Tibial artery (tissue), 4 donors: ENCODE data around the gene ATXN3L.

Experiments
- DNase-seq, 2 donors: peaks; one replicate each; pipeline ENCODE4 v3.0.0-alpha.2; 2019
- H3K27ac ChIP-seq, 2 donors: fragments of 200-600 bp; sonication (generic) in 1 of 2; 1 replicate in 1 of 2; 2 replicates in 1 of 2; pipeline ENCODE4 v1.5.1; 2018 to 2019; ENCODE audit warnings: mild to moderate bottlenecking in 1 of 2
- H3K27me3 ChIP-seq, 2 donors: fragments of 200-600 bp; sonication (generic) in 1 of 2; one replicate each; pipeline versions ENCODE4 v1.5.1 to v1.6.0; 2016 to 2019
- H3K36me3 ChIP-seq, 3 donors: fragments of 200-600 bp; sonication (generic) in 2 of 3; one replicate each; pipeline ENCODE4 v1.5.1; 2016 to 2019; ENCODE audit warnings: mild to moderate bottlenecking in 2 of 3
- H3K4me1 ChIP-seq, 4 donors: fragments of 200-600 bp; sonication (generic) in 2 of 4; 1 replicate in 3 of 4; 2 replicates in 1 of 4; pipeline ENCODE4 v1.5.1; 2016 to 2019
- H3K4me3 ChIP-seq, 2 donors: fragments of 200-600 bp; sonication (generic) in 1 of 2; 1 replicate in 1 of 2; 2 replicates in 1 of 2; pipeline ENCODE4 v1.5.1; 2018 to 2019; ENCODE audit warnings: mild to moderate bottlenecking in 2 of 2
- H3K9me3 ChIP-seq, 3 donors: fragments of 200-600 bp; sonication (generic) in 1 of 3; one replicate each; pipeline ENCODE4 v1.5.1; 2016 to 2019
- intact Hi-C: fragments of 100-400 bp; cut with DNase I; formaldehyde crosslinking; loops from one replicate; pipeline ENCODE4 v1.15.0; 2023; ENCODE audit warnings: low total_unique reads
- TF ChIP-seq, protein P1 (sequence below), 2 experiments: fragments of 200-600 bp in 1 of 2; fragments of 450-650 bp in 1 of 2; IDR thresholded peaks; one replicate each; pipeline ENCODE4 v1.5.1; 2017 to 2019; ENCODE audit warnings: antibody characterized with exemption in 2 of 2, mild to moderate bottlenecking in 1 of 2, moderate library complexity in 1 of 2

Gene ATXN3L

DNA sequence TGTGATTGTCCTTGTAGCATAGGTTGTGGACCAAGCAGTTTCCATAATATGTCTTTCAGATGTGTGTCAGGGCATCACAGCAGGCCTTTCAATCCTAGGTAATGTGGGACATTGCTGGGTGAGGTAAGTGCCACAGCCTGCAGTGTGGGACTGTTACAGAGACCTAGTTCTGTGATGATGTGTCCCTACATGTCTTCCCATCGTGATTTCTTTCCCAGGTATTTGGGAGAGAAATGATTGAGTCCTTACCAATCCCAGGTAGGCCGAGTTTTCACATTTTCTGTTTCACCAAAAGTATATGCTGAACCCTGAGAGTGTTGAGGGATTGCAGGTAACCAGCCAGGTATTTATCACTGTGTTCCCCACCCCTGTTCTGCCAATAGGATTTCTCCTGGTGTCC lies 10.6 kb upstream of the ATXN3L start:
- intact Hi-C loops, result no loop called here
- Histone ChIP-seq H3K36me3 (no peaks in the 10 kb centered on the region), H3K4me1 (no peaks in the 10 kb centered on the region), H3K27me3 (no peaks in the 10 kb centered on the region), H3K27ac (no peak overlapping the region), H3K4me3 (no peak overlapping the region), H3K9me3 (no peaks in the 10 kb centered on the region)
- TF ChIP-seq, protein P1, sequence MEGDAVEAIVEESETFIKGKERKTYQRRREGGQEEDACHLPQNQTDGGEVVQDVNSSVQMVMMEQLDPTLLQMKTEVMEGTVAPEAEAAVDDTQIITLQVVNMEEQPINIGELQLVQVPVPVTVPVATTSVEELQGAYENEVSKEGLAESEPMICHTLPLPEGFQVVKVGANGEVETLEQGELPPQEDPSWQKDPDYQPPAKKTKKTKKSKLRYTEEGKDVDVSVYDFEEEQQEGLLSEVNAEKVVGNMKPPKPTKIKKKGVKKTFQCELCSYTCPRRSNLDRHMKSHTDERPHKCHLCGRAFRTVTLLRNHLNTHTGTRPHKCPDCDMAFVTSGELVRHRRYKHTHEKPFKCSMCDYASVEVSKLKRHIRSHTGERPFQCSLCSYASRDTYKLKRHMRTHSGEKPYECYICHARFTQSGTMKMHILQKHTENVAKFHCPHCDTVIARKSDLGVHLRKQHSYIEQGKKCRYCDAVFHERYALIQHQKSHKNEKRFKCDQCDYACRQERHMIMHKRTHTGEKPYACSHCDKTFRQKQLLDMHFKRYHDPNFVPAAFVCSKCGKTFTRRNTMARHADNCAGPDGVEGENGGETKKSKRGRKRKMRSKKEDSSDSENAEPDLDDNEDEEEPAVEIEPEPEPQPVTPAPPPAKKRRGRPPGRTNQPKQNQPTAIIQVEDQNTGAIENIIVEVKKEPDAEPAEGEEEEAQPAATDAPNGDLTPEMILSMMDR (IDR thresholded peaks at IDR 0.05), result no peak
- no peak for DNase-seq

DNA sequence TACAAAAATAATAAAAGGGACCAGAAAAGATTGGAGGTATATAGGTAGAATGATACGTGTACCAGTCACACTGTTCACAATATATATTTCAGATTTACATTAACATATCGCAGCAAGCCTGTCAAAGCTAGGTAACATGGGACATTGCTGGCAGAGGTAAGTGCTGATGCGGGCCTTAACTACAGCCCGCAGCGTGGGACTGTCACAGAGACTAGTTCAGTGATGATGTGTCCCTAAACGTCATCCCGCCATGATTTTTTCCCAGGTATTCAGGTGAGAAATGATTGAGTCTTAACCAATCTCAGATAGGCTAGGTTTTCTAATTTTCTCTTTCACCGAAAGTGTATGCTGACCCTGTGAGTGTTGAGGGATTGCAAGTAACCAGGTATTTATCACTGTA lies 7.8 kb upstream of the ATXN3L start:
- no peaks in the 10 kb centered on the region for H3K9me3 ChIP-seq
- H3K27me3 ChIP-seq, result no peaks in the 10 kb centered on the region
- no peak overlapping the region for H3K27ac ChIP-seq
- H3K36me3 ChIP-seq, result no peaks in the 10 kb centered on the region
- TF ChIP-seq, protein P1 (IDR thresholded peaks at IDR 0.05), result no peak
- no peaks in the 10 kb centered on the region for H3K4me1 ChIP-seq
- H3K4me3 ChIP-seq, result no peak overlapping the region
- intact Hi-C loops, result no loop called here
- no peak for DNase-seq

DNA sequence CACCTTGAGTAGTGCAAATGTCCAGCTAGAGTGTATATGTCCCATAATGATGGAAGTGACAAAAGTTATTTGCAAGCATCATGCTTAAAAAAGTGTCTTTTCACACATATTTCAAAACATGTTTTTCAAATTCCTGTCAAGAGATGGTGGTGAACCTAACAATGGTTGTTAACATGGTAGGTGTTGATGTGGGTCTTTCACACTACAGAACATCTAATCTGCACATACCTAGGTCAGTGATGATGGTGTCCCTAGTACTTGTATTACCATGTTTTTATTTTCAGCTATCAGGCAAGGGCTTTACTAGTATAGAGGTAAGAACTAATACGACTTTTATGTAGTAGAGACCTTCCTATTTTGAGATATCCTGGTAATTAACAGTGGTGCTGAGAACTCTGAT lies 3.4 kb upstream of the ATXN3L start:
- H3K27me3 ChIP-seq, result no peaks in the 10 kb centered on the region
- intact Hi-C loops, result no loop called here
- TF ChIP-seq, protein P1 (IDR thresholded peaks at IDR 0.05), result no peak
- no peaks in the 10 kb centered on the region for H3K4me1 ChIP-seq
- no peaks in the 10 kb centered on the region for H3K9me3 ChIP-seq
- H3K36me3 ChIP-seq, result no peaks in the 10 kb centered on the region
- no peak overlapping the region for H3K4me3 ChIP-seq
- H3K27ac ChIP-seq, result no peak overlapping the region
- no peak for DNase-seq

DNA sequence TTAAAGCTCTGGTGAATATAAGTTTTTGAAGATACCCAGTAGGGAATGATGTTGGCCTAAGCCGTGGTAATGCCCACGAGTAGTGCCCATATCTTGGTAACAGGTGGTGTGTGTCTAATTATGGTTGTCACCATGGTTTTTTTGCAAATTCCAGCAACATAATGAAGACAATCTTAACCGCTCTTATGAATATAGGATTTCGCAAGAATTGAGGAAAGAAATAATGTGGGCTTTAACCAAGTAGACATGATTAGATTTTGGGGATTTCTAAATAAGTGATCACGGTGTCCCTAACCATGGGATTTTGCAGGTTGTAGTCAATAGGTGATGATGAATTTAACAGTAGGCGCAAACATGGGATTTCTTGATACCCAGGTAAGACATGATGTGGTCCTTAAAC lies 2.5 kb downstream of the ATXN3L start:
- DNase-seq, result no peak
- TF ChIP-seq, protein P1 (IDR thresholded peaks at IDR 0.05), result no peak
- Histone ChIP-seq H3K27ac (no peak overlapping the region), H3K4me1 (no peaks in the 10 kb centered on the region), H3K36me3 (no peaks in the 10 kb centered on the region), H3K9me3 (no peaks in the 10 kb centered on the region), H3K4me3 (no peak overlapping the region), H3K27me3 (no peaks in the 10 kb centered on the region)
- intact Hi-C loops, result no loop called here

DNA sequence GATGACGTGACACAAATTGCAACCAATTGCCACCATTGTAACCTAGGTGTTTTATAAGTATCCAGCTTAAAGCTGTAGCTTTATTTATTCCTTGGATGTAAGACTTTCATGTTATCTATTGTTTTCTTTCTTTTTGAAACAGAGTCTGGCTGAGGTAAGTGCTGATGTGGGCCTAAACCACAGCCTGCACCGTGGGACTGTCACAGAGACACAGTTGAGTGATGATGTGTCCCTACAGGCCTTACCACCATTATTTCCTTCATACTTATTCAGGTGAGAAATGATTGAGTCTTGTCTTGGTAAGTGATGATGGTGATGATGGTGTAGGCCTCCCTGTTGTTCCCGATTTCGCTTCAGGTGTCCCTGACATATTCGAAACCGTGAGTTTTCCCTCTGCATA lies 8.3 kb downstream of the ATXN3L start:
- H3K36me3 ChIP-seq, result no peaks in the 10 kb centered on the region
- DNase-seq, result no peak
- no peak overlapping the region for H3K27ac ChIP-seq
- no peaks in the 10 kb centered on the region for H3K9me3 ChIP-seq
- no peaks in the 10 kb centered on the region for H3K27me3 ChIP-seq
- TF ChIP-seq, protein P1 (IDR thresholded peaks at IDR 0.05), result no peak
- no peaks in the 10 kb centered on the region for H3K4me1 ChIP-seq
- H3K4me3 ChIP-seq, result no peak overlapping the region
- intact Hi-C loops, result no loop called here

DNA sequence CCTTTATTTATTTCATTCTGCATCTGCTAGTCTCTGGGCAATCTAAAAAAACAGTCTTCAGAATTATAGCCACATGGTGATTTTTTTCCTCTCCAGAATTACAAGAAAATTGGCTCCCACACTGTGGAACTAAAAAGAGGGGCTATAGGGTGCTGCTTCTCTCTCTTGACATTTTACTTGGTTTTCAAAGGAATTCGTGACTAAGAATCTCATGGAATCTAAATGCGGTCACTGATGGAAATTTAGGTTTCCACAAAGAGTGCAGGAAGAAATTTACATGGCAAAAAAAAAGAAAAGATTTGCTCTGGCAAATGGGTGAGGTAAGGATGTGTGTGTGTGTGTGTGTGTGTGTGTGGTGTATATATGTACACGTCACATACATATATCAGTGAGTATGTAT lies 10.2 kb downstream of the ATXN3L start:
- intact Hi-C loops, result no loop called here
- no peaks in the 10 kb centered on the region for H3K36me3 ChIP-seq
- no peak for DNase-seq
- TF ChIP-seq, protein P1 (IDR thresholded peaks at IDR 0.05), result no peak
- H3K9me3 ChIP-seq, result no peaks in the 10 kb centered on the region
- no peak overlapping the region for H3K4me3 ChIP-seq
- no peaks in the 10 kb centered on the region for H3K27me3 ChIP-seq
- no peak overlapping the region for H3K27ac ChIP-seq
- H3K4me1 ChIP-seq, result no peaks in the 10 kb centered on the region
